A549 (cell line): ENCODE results near the gene GCAT.

Source experiments
- EP300 ChIP-seq, 2 experiments: fragments of >200 bp; sonication (Bioruptor Twin); formaldehyde crosslinking; IDR thresholded peaks; 2 replicates in 1 of 2; 3 replicates in 1 of 2; pipeline ENCODE4 v1.6.1; 2016 to 2017
- REST ChIP-seq: fragments of 200-600 bp; sonication (generic); IDR thresholded peaks from 2 replicates; pipeline ENCODE4 v1.6.1; 2016; ENCODE audit warnings: antibody characterized with exemption, mild to moderate bottlenecking, moderate library complexity
- TF ChIP-seq, protein P1 (sequence below): fragments of >200 bp; sonication (Bioruptor Twin); formaldehyde crosslinking; IDR thresholded peaks from 3 replicates; pipeline ENCODE4 v1.5.1; 2016

DNA sequence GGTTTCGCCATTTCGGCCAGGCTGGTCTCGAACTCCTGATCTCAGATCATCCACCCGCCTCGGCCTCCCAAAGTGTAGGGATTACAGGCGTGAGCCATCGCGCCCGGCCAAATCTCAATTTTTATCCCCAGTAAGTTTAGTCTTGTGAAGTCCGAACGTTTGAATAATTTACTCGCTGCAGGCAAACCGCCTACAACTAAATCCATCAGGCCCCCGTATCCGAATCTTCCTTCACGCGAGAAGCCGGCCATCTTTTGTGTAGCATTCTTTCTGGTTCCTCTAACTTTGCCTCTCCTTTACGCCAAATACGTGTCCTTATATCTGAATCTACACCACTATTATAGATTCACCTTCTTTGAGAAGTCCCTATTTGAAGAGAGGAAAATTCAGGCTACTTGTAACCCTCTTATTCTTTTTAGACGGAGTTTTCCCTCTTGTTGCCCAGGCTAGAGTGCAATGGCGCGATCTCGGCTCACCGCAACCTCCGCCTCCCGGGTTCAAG lies 40.9 kb downstream of the GCAT start:
- peak; percentile 73 for TF ChIP-seq REST
- TF ChIP-seq, protein P1, sequence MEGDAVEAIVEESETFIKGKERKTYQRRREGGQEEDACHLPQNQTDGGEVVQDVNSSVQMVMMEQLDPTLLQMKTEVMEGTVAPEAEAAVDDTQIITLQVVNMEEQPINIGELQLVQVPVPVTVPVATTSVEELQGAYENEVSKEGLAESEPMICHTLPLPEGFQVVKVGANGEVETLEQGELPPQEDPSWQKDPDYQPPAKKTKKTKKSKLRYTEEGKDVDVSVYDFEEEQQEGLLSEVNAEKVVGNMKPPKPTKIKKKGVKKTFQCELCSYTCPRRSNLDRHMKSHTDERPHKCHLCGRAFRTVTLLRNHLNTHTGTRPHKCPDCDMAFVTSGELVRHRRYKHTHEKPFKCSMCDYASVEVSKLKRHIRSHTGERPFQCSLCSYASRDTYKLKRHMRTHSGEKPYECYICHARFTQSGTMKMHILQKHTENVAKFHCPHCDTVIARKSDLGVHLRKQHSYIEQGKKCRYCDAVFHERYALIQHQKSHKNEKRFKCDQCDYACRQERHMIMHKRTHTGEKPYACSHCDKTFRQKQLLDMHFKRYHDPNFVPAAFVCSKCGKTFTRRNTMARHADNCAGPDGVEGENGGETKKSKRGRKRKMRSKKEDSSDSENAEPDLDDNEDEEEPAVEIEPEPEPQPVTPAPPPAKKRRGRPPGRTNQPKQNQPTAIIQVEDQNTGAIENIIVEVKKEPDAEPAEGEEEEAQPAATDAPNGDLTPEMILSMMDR, result no peak
- no peak for TF ChIP-seq EP300 (IDR thresholded peaks at IDR 0.05)
